HEK293T (cell line): ENCODE results near the gene BEND7.

ENCODE experiments used
- BHLHE40 ChIP-seq: fragments of 450-650 bp; IDR thresholded peaks from 2 replicates; pipeline ENCODE4 v1.6.1; 2016; ENCODE audit warnings: mild to moderate bottlenecking, moderate library complexity, borderline replicate concordance
- ELF4 ChIP-seq: fragments of 450-650 bp; IDR thresholded peaks from 2 replicates; pipeline ENCODE4 v1.6.1; 2017; ENCODE audit warnings: antibody characterized with exemption
- FOXA1 ChIP-seq: fragments of 450-650 bp; IDR thresholded peaks from 2 replicates; pipeline ENCODE4 v1.6.1; 2016; ENCODE audit warnings: mild to moderate bottlenecking
- FOXM1 ChIP-seq: fragments of 450-650 bp; IDR thresholded peaks from 2 replicates; pipeline ENCODE4 v1.6.1; 2017; ENCODE audit warnings: mild to moderate bottlenecking, borderline replicate concordance
- NFRKB ChIP-seq: fragments of 450-650 bp; IDR thresholded peaks from 2 replicates; pipeline ENCODE4 v1.6.1; 2016; ENCODE audit warnings: mild to moderate bottlenecking, moderate library complexity
- SP1 ChIP-seq: fragments of 450-650 bp; IDR thresholded peaks from 2 replicates; pipeline ENCODE4 v1.6.1; 2017
- ZNF384 ChIP-seq: fragments of 450-650 bp; IDR thresholded peaks from 2 replicates; pipeline ENCODE4 v1.6.1; 2016

DNA sequence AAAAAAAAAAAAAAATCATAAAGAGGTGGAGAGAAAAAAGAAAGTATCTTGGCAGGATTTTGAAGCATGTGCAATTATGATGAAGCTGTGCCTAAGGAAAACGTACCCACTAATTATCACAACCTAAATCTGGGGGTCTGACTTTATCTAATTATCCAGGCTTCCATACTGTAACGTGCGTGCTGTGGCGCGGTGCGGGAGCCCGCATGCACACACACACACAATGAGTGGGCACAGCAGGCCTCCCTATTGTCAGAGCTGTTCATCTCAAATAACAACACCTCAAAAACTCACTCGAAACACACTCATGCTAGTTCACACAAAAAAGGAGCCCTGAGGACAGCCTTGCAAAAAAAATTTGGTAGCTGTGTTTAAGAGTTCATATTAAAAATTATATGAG lies 31.9 kb downstream of the BEND7 start:
- TF ChIP-seq FOXM1 (no peak), NFRKB (no peak), SP1 (no peak), FOXA1 (no peak), ELF4 (no peak), BHLHE40 (no peak), ZNF384 (no peak)
